Measurements from ENCODE around the gene YPEL3. TPM values are rescaled to one million over a fixed set of nuclear protein-coding genes. Genes with fewer than 3 reads are reported as not detected.
A peak's percentile ranks its signal among the peaks of the same experiment; 100 is the strongest.

YPEL3 gene
- total RNA-seq (2021) (43.7 to 52.7 TPM (median 51.7 TPM) in 3 replicates), Bru-seq, nascent RNA (percentile 61 among the genes with signal in this experiment)
- long read RNA-seq, experiment 1, transcript YPEL3-210 (5 exons, 371 nt) = minor isoform, 8 of 58 reads
- long read RNA-seq, experiment 1, transcript YPEL3-201 (5 exons, 935 nt) = major isoform, 26 of 58 reads
- long read RNA-seq, experiment 1, transcript YPEL3-202 (4 exons, 1,588 nt) = minor isoform, 5 of 58 reads
- long read RNA-seq, experiment 1, partial matches to known transcripts = 3 of 58 reads
- long read RNA-seq, experiment 1, other reads (novel, unspliced or antisense) = 14 of 58 reads
- long read RNA-seq, experiment 2, transcript YPEL3-201 (5 exons, 935 nt) = major isoform, 28 of 51 reads
- long read RNA-seq, experiment 2, transcript YPEL3-210 (5 exons, 371 nt) = minor isoform, 8 of 51 reads
- long read RNA-seq, experiment 2, partial matches to known transcripts = 3 of 51 reads
- long read RNA-seq, experiment 2, other reads (novel, unspliced or antisense) = 9 of 51 reads
- long read RNA-seq, experiment 3, partial matches to known transcripts = 0 of 2 reads
- long read RNA-seq, experiment 3, other reads (novel, unspliced or antisense) = 2 of 2 reads

DNA sequence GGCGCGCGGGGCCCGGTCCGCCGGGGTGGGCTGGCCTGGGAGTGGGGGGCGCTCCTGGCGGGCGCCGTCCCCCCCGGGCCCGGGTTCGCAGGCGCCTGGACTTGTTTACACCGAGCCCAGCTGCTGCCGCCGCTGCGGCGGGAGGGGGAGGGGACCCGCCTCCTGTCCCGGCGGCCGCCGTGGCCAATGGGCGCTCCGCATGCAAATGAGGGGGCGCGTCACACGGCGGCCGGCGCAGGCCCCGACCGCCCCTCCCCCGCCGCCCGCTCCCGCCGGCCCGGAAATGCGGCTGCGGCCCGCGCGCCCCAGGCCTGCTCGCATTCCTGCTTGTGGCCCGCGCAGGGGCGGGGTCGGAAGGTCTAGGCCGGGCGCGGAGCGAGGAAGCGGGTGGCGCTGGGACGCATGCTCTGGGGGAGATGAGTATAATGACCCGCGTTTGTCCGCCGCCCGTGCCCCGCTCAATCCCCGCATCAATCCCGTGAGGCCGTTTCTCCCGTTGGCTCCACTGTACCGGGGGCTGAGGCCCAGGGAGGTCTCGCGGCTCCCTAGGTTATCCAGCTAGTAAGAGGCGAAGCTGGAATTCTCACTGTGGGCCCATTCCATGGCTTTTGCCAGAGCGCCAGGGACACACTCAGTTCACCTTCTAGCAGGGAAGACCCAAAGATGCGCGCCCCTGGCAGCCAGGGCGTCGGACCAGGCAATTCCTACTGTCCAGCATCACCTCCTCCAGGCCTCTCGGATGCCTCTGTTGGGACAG lies at the start of gene YPEL3:
YPEL3 (minus strand) TSS at position 109 of the 757 bp plus-strand sequence. CDS start 731 bp downstream, outside the sequence.
- ChIA-PET POLR2A (interaction anchor here (1.2 to 1.5 kb wide), 2 partner anchors 20 to 31 kb away, joined by 3 read pairs; partner anchors contain the start of gene ALDOA), CTCF (interaction anchor here (0.5 to 4.2 kb wide), 8 partner anchors 16 to 586 kb away, joined by 3 to 33 read pairs (median 4); partner anchors contain the start of genes ALDOA and DCTPP1)
- Mint-ChIP-seq H3K27ac (peak within 1 kb of the TSS; percentile 96), H3K4me3 (peak within 1 kb of the TSS; percentile 80), H3K9me3 (peaks cover 22% of the 10 kb centered on the region), H3K4me1 (peaks cover 19% of the 10 kb centered on the region), H3K36me3 (peaks cover 29% of the 10 kb centered on the region), H3K27me3 (ENCODE audit: low read depth) (peaks cover 16% of the 10 kb centered on the region)
- peak; percentile 54 for ATAC-seq
- peak; percentile 92 for DNase-seq (ENCODE audit: low spot score)
- TF ChIP-seq ZNF396 (CRISPR knock-in tag; IDR thresholded peaks at IDR 0.05; ENCODE audit: borderline replicate concordance) (no peak), TCF7 (CRISPR knock-in tag; IDR thresholded peaks at IDR 0.05; ENCODE audit: low read depth) (no peak), ATF1 (CRISPR knock-in tag; IDR thresholded peaks at IDR 0.05) (no peak), ZNF425 (CRISPR knock-in tag; conservative IDR thresholded peaks at IDR 0.05) (no peak), ZNF232 (CRISPR knock-in tag; IDR thresholded peaks at IDR 0.05) (no peak), TEAD4 (CRISPR knock-in tag; IDR thresholded peaks at IDR 0.05) (no peak), NR1H2 (CRISPR knock-in tag; IDR thresholded peaks at IDR 0.05) (no peak), NFE2L1 (CRISPR knock-in tag; IDR thresholded peaks at IDR 0.05) (peak; percentile 14; the same call in 1 of the 2 replicates), MYBL2 (CRISPR knock-in tag; IDR thresholded peaks at IDR 0.05) (0 out of 2 replicates have a peak, but pooled peaks have one; percentile 15), RELA (CRISPR knock-in tag; IDR thresholded peaks at IDR 0.05; ENCODE audit: borderline replicate concordance) (no peak), SP1 (CRISPR knock-in tag; conservative IDR thresholded peaks at IDR 0.05) (0 out of 2 replicates have a peak, but pooled peaks have one; percentile 30), TEAD1 (CRISPR knock-in tag; IDR thresholded peaks at IDR 0.05) (0 out of 2 replicates have a peak, but pooled peaks have one; percentile 31), HMGA2 (CRISPR knock-in tag; IDR thresholded peaks at IDR 0.05) (no peak), ERG (CRISPR knock-in tag; IDR thresholded peaks at IDR 0.05) (no peak), FOXK1 (CRISPR knock-in tag; IDR thresholded peaks at IDR 0.05) (peak; percentile 91), MXD4 (CRISPR knock-in tag; IDR thresholded peaks at IDR 0.05; ENCODE audit: borderline replicate concordance) (no peak), PRRX2 (CRISPR knock-in tag; IDR thresholded peaks at IDR 0.05) (no peak), HMGXB4 (CRISPR knock-in tag; IDR thresholded peaks at IDR 0.05) (no peak), E2F5 (CRISPR knock-in tag; IDR thresholded peaks at IDR 0.05) (peak; percentile 90; the same call in 1 of the 2 replicates), ZNF121 (CRISPR knock-in tag; IDR thresholded peaks at IDR 0.05) (no peak)
- TF ChIP-seq, protein P1, sequence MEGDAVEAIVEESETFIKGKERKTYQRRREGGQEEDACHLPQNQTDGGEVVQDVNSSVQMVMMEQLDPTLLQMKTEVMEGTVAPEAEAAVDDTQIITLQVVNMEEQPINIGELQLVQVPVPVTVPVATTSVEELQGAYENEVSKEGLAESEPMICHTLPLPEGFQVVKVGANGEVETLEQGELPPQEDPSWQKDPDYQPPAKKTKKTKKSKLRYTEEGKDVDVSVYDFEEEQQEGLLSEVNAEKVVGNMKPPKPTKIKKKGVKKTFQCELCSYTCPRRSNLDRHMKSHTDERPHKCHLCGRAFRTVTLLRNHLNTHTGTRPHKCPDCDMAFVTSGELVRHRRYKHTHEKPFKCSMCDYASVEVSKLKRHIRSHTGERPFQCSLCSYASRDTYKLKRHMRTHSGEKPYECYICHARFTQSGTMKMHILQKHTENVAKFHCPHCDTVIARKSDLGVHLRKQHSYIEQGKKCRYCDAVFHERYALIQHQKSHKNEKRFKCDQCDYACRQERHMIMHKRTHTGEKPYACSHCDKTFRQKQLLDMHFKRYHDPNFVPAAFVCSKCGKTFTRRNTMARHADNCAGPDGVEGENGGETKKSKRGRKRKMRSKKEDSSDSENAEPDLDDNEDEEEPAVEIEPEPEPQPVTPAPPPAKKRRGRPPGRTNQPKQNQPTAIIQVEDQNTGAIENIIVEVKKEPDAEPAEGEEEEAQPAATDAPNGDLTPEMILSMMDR (IDR thresholded peaks at IDR 0.05) = no peak
- TF ChIP-seq, protein P2, sequence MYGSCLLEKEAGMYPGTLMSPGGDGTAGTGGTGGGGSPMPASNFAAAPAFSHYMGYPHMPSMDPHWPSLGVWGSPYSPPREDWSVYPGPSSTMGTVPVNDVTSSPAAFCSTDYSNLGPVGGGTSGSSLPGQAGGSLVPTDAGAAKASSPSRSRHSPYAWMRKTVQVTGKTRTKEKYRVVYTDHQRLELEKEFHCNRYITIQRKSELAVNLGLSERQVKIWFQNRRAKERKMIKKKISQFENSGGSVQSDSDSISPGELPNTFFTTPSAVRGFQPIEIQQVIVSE (CRISPR knock-in tag; IDR thresholded peaks at IDR 0.05; ENCODE audit: borderline replicate concordance) = no peak
- TF ChIP-seq, protein P3, sequence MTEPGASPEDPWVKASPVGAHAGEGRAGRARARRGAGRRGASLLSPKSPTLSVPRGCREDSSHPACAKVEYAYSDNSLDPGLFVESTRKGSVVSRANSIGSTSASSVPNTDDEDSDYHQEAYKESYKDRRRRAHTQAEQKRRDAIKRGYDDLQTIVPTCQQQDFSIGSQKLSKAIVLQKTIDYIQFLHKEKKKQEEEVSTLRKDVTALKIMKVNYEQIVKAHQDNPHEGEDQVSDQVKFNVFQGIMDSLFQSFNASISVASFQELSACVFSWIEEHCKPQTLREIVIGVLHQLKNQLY (CRISPR knock-in tag; IDR thresholded peaks at IDR 0.05) = no peak
- TF ChIP-seq, protein P4, sequence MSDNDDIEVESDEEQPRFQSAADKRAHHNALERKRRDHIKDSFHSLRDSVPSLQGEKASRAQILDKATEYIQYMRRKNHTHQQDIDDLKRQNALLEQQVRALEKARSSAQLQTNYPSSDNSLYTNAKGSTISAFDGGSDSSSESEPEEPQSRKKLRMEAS (CRISPR knock-in tag; IDR thresholded peaks at IDR 0.05) = peak; percentile 71
- TF ChIP-seq, protein P5, sequence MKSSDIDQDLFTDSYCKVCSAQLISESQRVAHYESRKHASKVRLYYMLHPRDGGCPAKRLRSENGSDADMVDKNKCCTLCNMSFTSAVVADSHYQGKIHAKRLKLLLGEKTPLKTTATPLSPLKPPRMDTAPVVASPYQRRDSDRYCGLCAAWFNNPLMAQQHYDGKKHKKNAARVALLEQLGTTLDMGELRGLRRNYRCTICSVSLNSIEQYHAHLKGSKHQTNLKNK (CRISPR knock-in tag; IDR thresholded peaks at IDR 0.05) = no peak

All from WTC11 (cell line).